GM12878 (cell line): ENCODE data around the gene OGDHL. TPM values are rescaled to one million over a fixed set of nuclear protein-coding genes. Genes with fewer than 3 reads are reported as not detected.

Source experiments
- ATAC-seq: fragments of 200-7000 bp; cut with Tn5 transposase; 3 replicates; pipeline ENCODE4 v1.9.1; 2020; ENCODE audit warnings: mild to moderate bottlenecking, moderate library complexity
- BruUV-seq: library from RNA; stranded (reverse); fragments of 400-500 nt; replicated peaks from 2 replicates; lab custom pipeline; 2021; lab: Mats Ljungman, UMichigan
- CTCF ChIA-PET: fragments of 300-600 bp; sonication (Branson Sonifier 250); formaldehyde crosslinking; extraction: SDS; loops from one replicate; lab custom pipeline; 2021; ENCODE audit warnings: inconsistent platforms; lab: Yijun Ruan, JAX
- POLR2A ChIA-PET: fragments of 350-600 bp; formaldehyde crosslinking; extraction: SDS; loops from one replicate; lab custom pipeline; 2021; ENCODE audit warnings: inconsistent platforms; lab: Charles Lee
- RAD21 ChIA-PET: fragments of 300-600 bp; sonication (Branson Sonifier 250); formaldehyde crosslinking; loops from one replicate; lab custom pipeline; 2023; ENCODE audit warnings: antibody characterized with exemption; ENCODE audit not compliant: unreplicated experiment; lab: Charles Lee
- SMC1A ChIA-PET: fragments of 300-600 bp; sonication (Branson Sonifier 250); formaldehyde crosslinking; loops from one replicate; lab custom pipeline; 2023; ENCODE audit not compliant: unreplicated experiment, uncharacterized antibody; lab: Charles Lee
- DNase-seq: peaks from one replicate; pipeline ENCODE4 v3.0.0-alpha.2; 2011; ENCODE audit warnings: low read depth, low spot score
- FAIRE-seq: peaks from 3 replicates; lab custom pipeline; 2011; peaks lifted over from hg19 to GRCh38; lab: Jason Lieb, UNC
- H2AFZ ChIP-seq: 2 replicates; pipeline ENCODE4 v1.6.0; 2011; ENCODE audit warnings: low read depth, low read length, control low read depth; ENCODE audit not compliant: control insufficient read depth
- H3K27ac ChIP-seq: 2 replicates; pipeline ENCODE4 v1.5.1; 2011; ENCODE audit warnings: control low read depth; ENCODE audit not compliant: control insufficient read depth, insufficient read depth
- H3K27me3 ChIP-seq, 2 experiments: replicated peaks in 1 of 2; 2 replicates each; pipeline versions ENCODE4 v1.6.0 to v1.6.1; 2011; ENCODE audit warnings: low read length in 1 of 2; ENCODE audit not compliant: control insufficient read depth in 2 of 2, insufficient read depth in 2 of 2
- H3K36me3 ChIP-seq, 2 experiments: 2 replicates each; pipeline ENCODE4 v1.5.1; 2011; ENCODE audit warnings: low read length in 1 of 2; ENCODE audit not compliant: control insufficient read depth in 2 of 2, insufficient read depth in 2 of 2
- H3K4me1 ChIP-seq: 2 replicates; pipeline ENCODE4 v1.6.1; 2011; ENCODE audit warnings: mild to moderate bottlenecking, low read length, moderate library complexity, mixed read lengths; ENCODE audit not compliant: control insufficient read depth, insufficient read depth
- H3K4me2 ChIP-seq: 2 replicates; pipeline ENCODE4 v1.6.0; 2011; ENCODE audit warnings: control low read depth; ENCODE audit not compliant: control insufficient read depth, insufficient read depth
- H3K4me3 ChIP-seq: fragments of 200-600 bp; sonication (generic); 2 replicates; pipeline ENCODE4 v1.5.1; 2016
- H3K79me2 ChIP-seq: 2 replicates; pipeline ENCODE4 v1.6.0; 2011; ENCODE audit warnings: low read length; ENCODE audit not compliant: control insufficient read depth, insufficient read depth
- H3K9ac ChIP-seq: 2 replicates; pipeline ENCODE4 v1.8.0; 2011; ENCODE audit warnings: low read length, control low read depth, mixed read lengths; ENCODE audit not compliant: control insufficient read depth, insufficient read depth
- H3K9me3 ChIP-seq: replicated peaks from 3 replicates; pipeline ENCODE4 v1.5.1; 2011; ENCODE audit warnings: mild to moderate bottlenecking, low read length; ENCODE audit not compliant: control insufficient read depth, insufficient read depth
- H4K20me1 ChIP-seq: 2 replicates; pipeline ENCODE4 v1.6.0; 2011; ENCODE audit not compliant: control insufficient read depth, insufficient read depth
- BHLHE40 ChIP-seq, 2 experiments: fragments of 450-650 bp in 1 of 2; IDR thresholded peaks; 2 replicates each; pipeline ENCODE4 v1.6.1; 2011 to 2017; ENCODE audit warnings: low read depth in 2 of 2, borderline replicate concordance in 1 of 2, improper control_type of control experiment in 1 of 2, low read length in 1 of 2, mild to moderate bottlenecking in 1 of 2
- BMI1 ChIP-seq: fragments of 450-650 bp; IDR thresholded peaks from 2 replicates; pipeline ENCODE4 v1.6.1; 2016; ENCODE audit warnings: mild to moderate bottlenecking, moderate library complexity, borderline replicate concordance
- CBFB ChIP-seq: IDR thresholded peaks from 2 replicates; pipeline ENCODE4 v1.6.1; 2016; ENCODE audit warnings: antibody characterized with exemption, low read depth
- CREM ChIP-seq: IDR thresholded peaks from 2 replicates; pipeline ENCODE4 v1.6.1; 2014; ENCODE audit warnings: antibody characterized with exemption, low read depth
- FOS ChIP-seq: IDR thresholded peaks from 3 replicates; pipeline ENCODE4 v1.6.1; 2011; ENCODE audit warnings: borderline replicate concordance; ENCODE audit not compliant: insufficient read length; ENCODE audit errors: extremely low read depth
- GABPA ChIP-seq: IDR thresholded peaks from 2 replicates; pipeline ENCODE4 v1.6.1; 2014; ENCODE audit warnings: antibody characterized with exemption, low read depth, mild to moderate bottlenecking, inconsistent platforms
- MAX ChIP-seq: IDR thresholded peaks from 2 replicates; pipeline ENCODE4 v1.6.1; 2012; ENCODE audit warnings: low read depth, low read length, improper control_type of control experiment
- MLLT1 ChIP-seq: fragments of 450-650 bp; IDR thresholded peaks from 2 replicates; pipeline ENCODE4 v1.6.1; 2016; ENCODE audit warnings: mild to moderate bottlenecking
- NBN ChIP-seq: fragments of 450-650 bp; IDR thresholded peaks from 2 replicates; pipeline ENCODE4 v1.6.1; 2016
- NR2F1 ChIP-seq: fragments of 450-650 bp; conservative IDR thresholded peaks from 2 replicates; pipeline ENCODE4 v1.6.1; 2017; ENCODE audit warnings: mild to moderate bottlenecking
- PKNOX1 ChIP-seq: fragments of 450-650 bp; IDR thresholded peaks from 2 replicates; pipeline ENCODE4 v1.6.1; 2016; ENCODE audit warnings: mild to moderate bottlenecking
- POLR2A ChIP-seq: IDR thresholded peaks from 2 replicates; pipeline ENCODE4 v1.6.1; 2011; ENCODE audit warnings: low read depth, mild to moderate bottlenecking, low read length
- PRDM15 ChIP-seq: fragments of 450-650 bp; formaldehyde crosslinking; IDR thresholded peaks from 2 replicates; pipeline ENCODE4 v1.4.0; 2020; ENCODE audit warnings: mild to moderate bottlenecking, moderate library complexity
- SUPT20H ChIP-seq: IDR thresholded peaks from 2 replicates; pipeline ENCODE4 v1.6.1; 2011; ENCODE audit warnings: low read depth, mild to moderate bottlenecking, low read length, moderate library complexity, borderline replicate concordance; ENCODE audit not compliant: control insufficient read depth
- YBX1 ChIP-seq: fragments of 450-650 bp; IDR thresholded peaks from 2 replicates; pipeline ENCODE4 v1.6.1; 2016; ENCODE audit warnings: antibody characterized with exemption
- ZBTB11 ChIP-seq: fragments of 450-650 bp; formaldehyde crosslinking; IDR thresholded peaks from 2 replicates; pipeline ENCODE4 v1.5.0; 2022; ENCODE audit warnings: mild to moderate bottlenecking, missing genetic modification characterization
- WGBS: methylation state at CpG from one replicate; pipeline ENCODE4 v1.1.6; 2016; ENCODE audit warnings: low lambda C conversion rate; ENCODE audit not compliant: insufficient replicate concordance, insufficient coverage; ENCODE audit errors: missing lambda C conversion rate; 5-methylcytosine and 5-hydroxymethylcytosine counted together
- in situ Hi-C: fragments of 300-500 bp; cut with MboI; formaldehyde crosslinking; loops from 9 replicates; pipeline ENCODE4 v1.14.3; 2018; ENCODE audit warnings: mixed read lengths
- intact Hi-C: fragments of 100-400 bp; cut with micrococcal nuclease; formaldehyde crosslinking; loops from one replicate; pipeline ENCODE4 v1.14.2; 2022; ENCODE audit not compliant: unreplicated experiment
- polyA plus RNA-seq, 11 experiments: library from polyadenylated mRNA; depleted of rRNA in 4 of 11; unstranded in 6 of 11; stranded (reverse) in 5 of 11; fragments of >200 nt; fragmentation: Nextera tagmentation in 4 of 11; fragmentation: Illumina TruSeq in 1 of 11; extraction: Ambion mirVana in 4 of 11; extraction: Trizol in 1 of 11; gene quantifications; 1 replicate in 1 of 11; 2 replicates in 10 of 11; pipeline versions ENCODE4 v1.2.1 to v1.2.3, GENCODE V29; 2011 to 2016; ENCODE audit warnings: inconsistent platforms in 2 of 11, missing spikeins in 2 of 11, low read depth in 1 of 11
- total RNA-seq, 4 experiments: library from RNA; depleted of rRNA in 3 of 4; stranded (reverse); fragments of >200 nt in 3 of 4; fragmentation: Illumina TruSeq in 1 of 4; extraction: Trizol in 1 of 4; gene quantifications; 2 replicates each; pipeline versions ENCODE4 v1.2.1 to v1.2.3, GENCODE V29; 2013 to 2021

The OGDHL gene
- total and polyA plus RNA-seq, 10 of the 15 experiments (the other 5 are each of a cell fraction or from before 2014, with no cell fraction given) = 0.02 to 13.3 (median 0.34) TPM

GRCh38 chr10:49686651-49687050, 75.5 kb downstream of the OGDHL start:
- RAD21 ChIA-PET = no interaction called here
- H3K36me3 ChIP-seq = no peaks in the 10 kb centered on the region
- ATAC-seq (no peak), DNase-seq (no peak), FAIRE-seq (no peak)
- H3K4me3 ChIP-seq = no peak overlapping the region
- peaks cover 9 to 13% of the 10 kb centered on the region in 2 experiments; a peak in 3 of 4 replicates for H3K27me3 ChIP-seq
- H3K9me3 ChIP-seq = no peaks in the 10 kb centered on the region; the same call in 2 of the 3 replicates
- H4K20me1 ChIP-seq = no peaks in the 10 kb centered on the region
- BruUV-seq = no TSS peak
- H2AFZ ChIP-seq = no peak overlapping the region
- in situ Hi-C loops (no loop called here), intact Hi-C loops (no loop called here)
- H3K27ac ChIP-seq = no peak overlapping the region
- H3K4me1 ChIP-seq = no peaks in the 10 kb centered on the region
- SMC1A ChIA-PET = no interaction called here
- H3K4me2 ChIP-seq = no peak overlapping the region
- CTCF ChIA-PET = no interaction called here
- no peaks in the 10 kb centered on the region for H3K79me2 ChIP-seq
- no peak overlapping the region for H3K9ac ChIP-seq
- POLR2A ChIA-PET = no interaction called here
- 30% methylated on average over 4 of the region's 4 CpGs for WGBS
- TF ChIP-seq CBFB = no peak
- no peak for TF ChIP-seq CREM
- no peak for TF ChIP-seq NR2F1
- TF ChIP-seq MLLT1 = no peak
- TF ChIP-seq BHLHE40 (IDR thresholded peaks at IDR 0.05; ENCODE audit: borderline replicate concordance in 1 of 2, low read depth in 2 of 2, low read length in 1 of 2) = no peak
- no peak for TF ChIP-seq BMI1
- TF ChIP-seq FOS = no peak
- no peak for TF ChIP-seq PRDM15
- TF ChIP-seq SUPT20H = no peak
- TF ChIP-seq POLR2A = no peak
- TF ChIP-seq MAX = no peak
- TF ChIP-seq GABPA = no peak
- no peak for TF ChIP-seq PKNOX1
- TF ChIP-seq NBN = no peak
- TF ChIP-seq ZBTB11 (CRISPR knock-in tag) = no peak
- no peak for TF ChIP-seq YBX1
